Heart left ventricle (tissue), 13 donors: ENCODE data around the gene RASGEF1B.

Source experiments
- CTCF ChIP-seq, 12 donors: fragments of 200-600 bp; sonication (generic) in 4 of 12; IDR thresholded peaks; one replicate each; pipeline versions ENCODE4 v1.5.0 to v1.8.0; 2018 to 2022; ENCODE audit warnings: antibody characterized with exemption in 12 of 12, mild to moderate bottlenecking in 5 of 12
- POLR2A ChIP-seq, 2 donors: fragments of 450-650 bp; IDR thresholded peaks; one replicate each; pipeline ENCODE4 v1.6.1; 2017; ENCODE audit warnings: antibody characterized with exemption in 2 of 2, mild to moderate bottlenecking in 2 of 2, moderate library complexity in 2 of 2
- donor health status: ischemic (EF 13 %, LVEDD 7.1; RV severe dilation, severe dysfunction).
- donor health status: DM: no; HTN: yes; CAD: no.
- donor health status: DM: no; HTN: no; CAD: no.
- donor health status: ischemic (EF 25% LVEDD 6.9; RV normal size, moderate dysfunction).
- donor health status: ischemic (EF 25% LVEDD 5.7; RV mildly dilated, moderate dysfunction).
- donor health status: ischemic (EF 35%, LVEDD 5.7; RV mildly dilated, moderate dysfunction).
- donor health status: nonischemic (EF 11% LVEDD 7.7; RV severe dilation, severe dysfunction).
- donor health status: DM: yes; HTN: yes; CAD: no.
- donor health status: PGD.
- donor health status: ischemic (EF 29% LVEDD 5.4; RV normal size, mild dysfunction).
- donor health status: nonischemic (EF 23%, LVEDD 6.1; RV moderate dilation, normal function).

- no peak for TF ChIP-seq CTCF (IDR thresholded peaks at IDR 0.05)
- no peak for TF ChIP-seq POLR2A (IDR thresholded peaks at IDR 0.05)
These were observed 44.9 kb downstream of the RASGEF1B start for GRCh38 chr4:81426770-81427289.
